ENCODE data around the gene TRNP1.

DNA sequence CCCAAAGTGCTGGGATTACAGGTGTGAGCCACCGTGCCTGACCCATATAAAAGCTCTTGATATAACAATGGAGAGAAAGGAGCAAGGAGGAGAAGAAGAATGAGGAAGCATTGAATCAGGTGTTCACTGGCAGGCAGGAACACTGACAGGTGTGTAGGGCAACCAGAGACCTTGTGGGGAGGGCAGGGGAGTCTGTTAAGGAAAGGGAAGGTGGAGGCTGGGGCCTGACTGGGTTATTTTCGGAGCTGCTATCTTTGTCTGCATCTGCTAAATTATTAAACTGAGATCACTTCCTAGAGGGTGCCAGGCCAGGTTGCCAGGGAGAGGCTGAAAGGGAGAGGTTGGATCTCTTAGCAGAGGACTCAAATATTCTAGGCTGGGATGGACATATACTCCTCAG, 6.8 kb upstream of the TRNP1 start:
- TF ChIP-seq, protein P1, sequence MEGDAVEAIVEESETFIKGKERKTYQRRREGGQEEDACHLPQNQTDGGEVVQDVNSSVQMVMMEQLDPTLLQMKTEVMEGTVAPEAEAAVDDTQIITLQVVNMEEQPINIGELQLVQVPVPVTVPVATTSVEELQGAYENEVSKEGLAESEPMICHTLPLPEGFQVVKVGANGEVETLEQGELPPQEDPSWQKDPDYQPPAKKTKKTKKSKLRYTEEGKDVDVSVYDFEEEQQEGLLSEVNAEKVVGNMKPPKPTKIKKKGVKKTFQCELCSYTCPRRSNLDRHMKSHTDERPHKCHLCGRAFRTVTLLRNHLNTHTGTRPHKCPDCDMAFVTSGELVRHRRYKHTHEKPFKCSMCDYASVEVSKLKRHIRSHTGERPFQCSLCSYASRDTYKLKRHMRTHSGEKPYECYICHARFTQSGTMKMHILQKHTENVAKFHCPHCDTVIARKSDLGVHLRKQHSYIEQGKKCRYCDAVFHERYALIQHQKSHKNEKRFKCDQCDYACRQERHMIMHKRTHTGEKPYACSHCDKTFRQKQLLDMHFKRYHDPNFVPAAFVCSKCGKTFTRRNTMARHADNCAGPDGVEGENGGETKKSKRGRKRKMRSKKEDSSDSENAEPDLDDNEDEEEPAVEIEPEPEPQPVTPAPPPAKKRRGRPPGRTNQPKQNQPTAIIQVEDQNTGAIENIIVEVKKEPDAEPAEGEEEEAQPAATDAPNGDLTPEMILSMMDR (IDR thresholded peaks at IDR 0.05): no peak
- TF ChIP-seq POLR2A (IDR thresholded peaks at IDR 0.05): no peak
